Measurements from ENCODE around the gene SECISBP2.

SECISBP2 gene

DNA sequence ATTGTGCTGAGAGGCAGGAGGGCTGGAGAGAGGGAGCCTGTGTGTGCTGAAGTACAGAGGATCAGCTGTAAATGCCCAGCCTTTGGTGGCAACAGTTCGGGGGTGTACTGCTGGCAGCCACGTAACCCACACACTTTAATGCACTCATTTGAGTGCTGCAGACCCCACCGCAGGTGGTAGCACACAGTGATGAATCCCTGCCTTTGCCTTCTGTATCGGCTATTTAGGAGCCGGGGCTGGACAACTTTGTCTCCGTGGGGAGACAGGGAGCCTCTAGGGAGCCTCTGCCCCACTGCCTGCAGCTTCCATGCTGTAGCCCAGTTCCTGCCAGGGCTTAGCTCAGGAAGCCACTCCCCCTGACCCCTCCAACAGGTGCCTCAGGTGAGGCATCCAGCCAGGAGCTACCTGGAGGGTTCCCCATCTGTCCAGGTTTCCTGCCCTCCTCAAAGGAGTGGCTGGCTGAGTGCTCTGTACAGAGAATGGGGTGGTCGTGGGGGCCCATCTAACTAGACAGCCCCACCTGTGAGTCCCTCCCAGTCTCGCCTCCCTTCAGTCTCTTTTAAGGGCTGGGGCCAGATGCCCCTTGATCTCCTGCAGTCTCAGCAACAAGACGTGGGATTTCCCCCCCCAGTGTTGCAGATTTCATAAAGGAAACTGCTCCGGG, 44.5 kb downstream of the SECISBP2 start:
- no peaks in the 10 kb centered on the region for H4K20me1 ChIP-seq (ENCODE audit: low read depth, low read length)
- no peaks in the 10 kb centered on the region for H3K27me3 ChIP-seq (ENCODE audit: low read length)
- H3K9me3 ChIP-seq (ENCODE audit: insufficient read depth, low read length) = no peaks in the 10 kb centered on the region
- H2AFZ ChIP-seq (ENCODE audit: low read depth, low read length, severe bottlenecking) = no peak overlapping the region
- H3K9me2 ChIP-seq (replicated peaks; ENCODE audit: insufficient read depth, low read length) = no peaks in the 10 kb centered on the region
- H3K9ac ChIP-seq (ENCODE audit: low read length) = no peak overlapping the region
- no peak overlapping the region for H3K4me2 ChIP-seq (ENCODE audit: low read depth, low read length, poor library complexity, severe bottlenecking)
- TF ChIP-seq CTCF (IDR thresholded peaks at IDR 0.05; ENCODE audit: insufficient read depth, low read length, poor library complexity, severe bottlenecking) = no peak
- no peak for TF ChIP-seq EZH2phosphoT487 (conservative IDR thresholded peaks at IDR 0.05; ENCODE audit: low read length)
- H3K27ac ChIP-seq (ENCODE audit: low read depth, low read length) = no peak overlapping the region
- H3K79me2 ChIP-seq (ENCODE audit: insufficient read depth, low read length) = no peaks in the 10 kb centered on the region
- H3K4me3 ChIP-seq (ENCODE audit: insufficient read depth, low read length, poor library complexity, severe bottlenecking) = no peak overlapping the region
- no peaks in the 10 kb centered on the region for H3F3A ChIP-seq (ENCODE audit: insufficient read depth)
- peaks cover 13% of the 10 kb centered on the region; the same call in 1 of the 2 replicates for H3K36me3 ChIP-seq (ENCODE audit: low read length)

GRCh38 chr9:89363311-89363670, 45.0 kb downstream of the SECISBP2 start:
- Histone ChIP-seq H3K4me2 (ENCODE audit: low read depth, low read length, poor library complexity, severe bottlenecking) (no peak overlapping the region), H3K27ac (ENCODE audit: low read depth, low read length) (no peak overlapping the region), H3K9me2 (replicated peaks; ENCODE audit: insufficient read depth, low read length) (no peaks in the 10 kb centered on the region), H3K79me2 (ENCODE audit: insufficient read depth, low read length) (no peaks in the 10 kb centered on the region), H3K36me3 (ENCODE audit: low read length) (peaks cover 11% of the 10 kb centered on the region; the same call in 1 of the 2 replicates), H3F3A (ENCODE audit: insufficient read depth) (no peaks in the 10 kb centered on the region), H3K27me3 (ENCODE audit: low read length) (no peaks in the 10 kb centered on the region), H2AFZ (ENCODE audit: low read depth, low read length, severe bottlenecking) (no peak overlapping the region), H3K9ac (ENCODE audit: low read length) (no peak overlapping the region), H3K4me3 (ENCODE audit: insufficient read depth, low read length, poor library complexity, severe bottlenecking) (no peak overlapping the region), H4K20me1 (ENCODE audit: low read depth, low read length) (no peaks in the 10 kb centered on the region), H3K9me3 (ENCODE audit: insufficient read depth, low read length) (no peaks in the 10 kb centered on the region)
- TF ChIP-seq EZH2phosphoT487 (conservative IDR thresholded peaks at IDR 0.05; ENCODE audit: low read length) (no peak), CTCF (IDR thresholded peaks at IDR 0.05; ENCODE audit: insufficient read depth, low read length, poor library complexity, severe bottlenecking) (no peak)

DNA sequence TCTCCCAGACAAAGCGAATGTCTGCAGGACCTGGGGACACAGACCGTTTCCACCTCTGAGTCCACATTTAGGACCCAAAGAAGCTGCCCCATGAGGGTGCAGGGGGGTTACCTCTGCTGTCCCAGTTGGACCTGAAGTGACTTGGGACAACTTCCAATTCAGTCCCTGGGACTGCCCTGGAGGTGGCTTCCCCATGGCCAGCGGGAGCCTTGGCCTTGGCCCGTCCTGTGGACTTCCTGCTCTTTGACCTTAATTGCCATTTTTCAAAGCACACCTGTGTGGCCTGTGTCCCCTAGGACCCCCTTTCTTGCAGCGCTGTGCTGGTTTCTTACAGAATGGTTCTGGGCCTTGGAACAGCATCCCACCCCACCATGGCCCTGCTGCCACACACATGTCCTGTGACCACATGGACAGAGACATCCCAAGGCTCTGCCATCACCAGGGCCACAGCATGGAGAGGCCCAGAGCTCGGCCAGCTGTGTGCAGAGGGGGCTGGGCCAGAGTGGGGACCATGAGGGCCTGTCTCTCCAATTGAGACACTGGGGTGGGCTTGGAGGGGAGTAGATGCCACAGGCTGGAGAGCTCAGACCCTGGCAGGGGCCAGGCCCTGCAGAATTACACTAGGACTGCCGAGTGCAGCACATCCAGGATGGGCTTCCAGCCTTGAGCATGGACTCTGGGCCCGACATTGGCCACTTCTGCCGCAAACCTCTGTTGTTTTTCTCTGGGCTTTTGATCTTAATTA, 45.8 kb downstream of the SECISBP2 start:
- no peak overlapping the region for H3K4me2 ChIP-seq (ENCODE audit: low read depth, low read length, poor library complexity, severe bottlenecking)
- no peaks in the 10 kb centered on the region for H3K9me3 ChIP-seq (ENCODE audit: insufficient read depth, low read length)
- H2AFZ ChIP-seq (ENCODE audit: low read depth, low read length, severe bottlenecking) = no peak overlapping the region
- H3K79me2 ChIP-seq (ENCODE audit: insufficient read depth, low read length) = no peaks in the 10 kb centered on the region
- H3K27me3 ChIP-seq (ENCODE audit: low read length) = no peaks in the 10 kb centered on the region
- no peak overlapping the region for H3K27ac ChIP-seq (ENCODE audit: low read depth, low read length)
- no peaks in the 10 kb centered on the region for H3K9me2 ChIP-seq (replicated peaks; ENCODE audit: insufficient read depth, low read length)
- no peak overlapping the region for H3K4me3 ChIP-seq (ENCODE audit: insufficient read depth, low read length, poor library complexity, severe bottlenecking)
- no peak for TF ChIP-seq CTCF (IDR thresholded peaks at IDR 0.05; ENCODE audit: insufficient read depth, low read length, poor library complexity, severe bottlenecking)
- no peak for TF ChIP-seq EZH2phosphoT487 (conservative IDR thresholded peaks at IDR 0.05; ENCODE audit: low read length)
- H3K36me3 ChIP-seq (ENCODE audit: low read length) = peaks cover 7% of the 10 kb centered on the region; the same call in 1 of the 2 replicates
- H4K20me1 ChIP-seq (ENCODE audit: low read depth, low read length) = no peaks in the 10 kb centered on the region
- H3K9ac ChIP-seq (ENCODE audit: low read length) = no peak overlapping the region
- no peaks in the 10 kb centered on the region for H3F3A ChIP-seq (ENCODE audit: insufficient read depth)

Measured in SU-DHL-6 (cell line).